GM18498 (cell line): ENCODE results near the gene DAZAP2.
A peak's percentile ranks its signal among the peaks of the same experiment; 100 is the strongest.
"Not testable (repeated sequence)": the region's sequence is repeated elsewhere in the genome, so short reads cannot be mapped to it uniquely, and the experiment has no call there.

Experiments used
- ATAC-seq: cut with Tn5 transposase; IDR thresholded peaks from one replicate; pipeline ENCODE4 v1.9.1; 2021; ENCODE audit warnings: mild to moderate bottlenecking, moderate library complexity; ENCODE audit not compliant: unreplicated experiment

DAZAP2 gene

DNA sequence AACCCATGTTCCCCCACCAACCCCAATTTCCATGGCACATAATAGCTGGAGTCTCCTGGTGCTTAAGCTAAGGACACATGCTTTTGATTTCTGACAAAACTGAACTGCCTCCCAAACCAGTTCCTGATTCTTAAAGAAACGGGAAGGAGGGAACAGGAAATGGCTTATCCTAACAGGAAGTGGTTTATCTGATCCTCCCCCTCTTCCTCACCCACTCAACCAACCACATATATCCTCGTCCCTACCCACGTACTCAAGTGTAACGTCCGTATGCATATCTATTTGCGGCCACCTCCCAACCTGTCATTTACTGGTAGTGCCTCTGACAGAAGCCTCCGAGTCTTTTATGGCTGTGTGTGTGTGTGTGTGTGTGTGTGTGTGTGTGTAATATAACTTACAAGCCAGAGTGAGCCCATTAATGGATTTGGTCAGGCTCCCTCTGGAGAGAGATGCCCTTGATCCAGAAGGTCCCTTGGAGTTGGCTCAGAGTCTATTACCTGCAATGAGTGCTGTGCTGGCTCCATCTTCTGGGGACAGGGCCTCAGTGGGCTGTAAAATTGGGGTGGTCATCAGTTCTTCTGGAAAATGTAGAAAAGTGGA is 7.7 kb downstream of the DAZAP2 start:
- ATAC-seq = no peak

- ATAC-seq = no peak
These were observed 9.0 kb downstream of the DAZAP2 start for GRCh38 chr12:51247523-51248206.

GRCh38 chr12:51253276-51253675 is 14.7 kb downstream of the DAZAP2 start:
- ATAC-seq = no peak

- no peak for ATAC-seq
These were observed 15.9 kb downstream of the DAZAP2 start for GRCh38 chr12:51254536-51254935.

GRCh38 chr12:51259600-51259999 is 21.0 kb downstream of the DAZAP2 start:
- not testable (repeated sequence) for ATAC-seq

DNA sequence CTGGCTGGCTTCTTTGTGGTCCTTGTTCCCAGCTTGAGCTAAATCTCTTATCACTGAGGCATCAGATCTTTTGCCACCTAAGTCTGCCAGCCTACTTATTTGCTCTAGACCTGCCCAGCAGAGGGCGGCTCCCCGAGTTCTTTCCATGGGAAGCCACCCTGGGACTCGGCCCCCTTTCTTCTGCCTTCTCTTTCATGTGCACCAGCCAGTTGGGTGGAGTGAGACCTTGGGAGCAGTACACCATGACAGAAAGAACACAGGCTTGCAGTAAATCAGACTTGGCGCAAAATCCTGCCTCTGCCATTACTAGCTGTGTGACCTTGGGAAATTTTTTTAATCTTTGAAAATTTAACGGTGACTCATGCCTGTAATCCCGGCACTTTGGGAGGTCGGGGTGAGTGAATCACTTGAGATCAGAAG is 24.1 kb downstream of the DAZAP2 start:
- ATAC-seq = no peak

- ATAC-seq = no peak
These were observed 24.7 kb downstream of the DAZAP2 start for GRCh38 chr12:51263341-51263740.

GRCh38 chr12:51264297-51264696 is 25.7 kb downstream of the DAZAP2 start:
- ATAC-seq = no peak

DNA sequence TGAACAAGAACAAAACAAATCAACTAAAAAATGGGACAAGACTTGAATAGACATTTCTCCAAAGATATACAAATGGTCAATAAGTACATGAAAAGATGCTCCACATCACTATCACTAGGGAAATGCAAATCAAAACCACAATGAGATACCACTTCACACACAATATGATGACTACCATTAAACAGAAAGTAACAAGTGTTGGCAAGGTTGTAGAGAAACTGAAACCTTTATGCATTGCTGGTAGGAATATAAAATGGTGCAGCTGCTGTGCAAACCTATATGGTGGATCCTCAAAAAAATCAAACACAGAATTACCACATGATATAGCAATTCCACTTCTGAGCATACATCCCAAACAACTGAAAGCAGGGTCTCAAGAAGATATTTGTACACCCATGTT is 26.4 kb downstream of the DAZAP2 start:
- ATAC-seq = peak; percentile 62

DNA sequence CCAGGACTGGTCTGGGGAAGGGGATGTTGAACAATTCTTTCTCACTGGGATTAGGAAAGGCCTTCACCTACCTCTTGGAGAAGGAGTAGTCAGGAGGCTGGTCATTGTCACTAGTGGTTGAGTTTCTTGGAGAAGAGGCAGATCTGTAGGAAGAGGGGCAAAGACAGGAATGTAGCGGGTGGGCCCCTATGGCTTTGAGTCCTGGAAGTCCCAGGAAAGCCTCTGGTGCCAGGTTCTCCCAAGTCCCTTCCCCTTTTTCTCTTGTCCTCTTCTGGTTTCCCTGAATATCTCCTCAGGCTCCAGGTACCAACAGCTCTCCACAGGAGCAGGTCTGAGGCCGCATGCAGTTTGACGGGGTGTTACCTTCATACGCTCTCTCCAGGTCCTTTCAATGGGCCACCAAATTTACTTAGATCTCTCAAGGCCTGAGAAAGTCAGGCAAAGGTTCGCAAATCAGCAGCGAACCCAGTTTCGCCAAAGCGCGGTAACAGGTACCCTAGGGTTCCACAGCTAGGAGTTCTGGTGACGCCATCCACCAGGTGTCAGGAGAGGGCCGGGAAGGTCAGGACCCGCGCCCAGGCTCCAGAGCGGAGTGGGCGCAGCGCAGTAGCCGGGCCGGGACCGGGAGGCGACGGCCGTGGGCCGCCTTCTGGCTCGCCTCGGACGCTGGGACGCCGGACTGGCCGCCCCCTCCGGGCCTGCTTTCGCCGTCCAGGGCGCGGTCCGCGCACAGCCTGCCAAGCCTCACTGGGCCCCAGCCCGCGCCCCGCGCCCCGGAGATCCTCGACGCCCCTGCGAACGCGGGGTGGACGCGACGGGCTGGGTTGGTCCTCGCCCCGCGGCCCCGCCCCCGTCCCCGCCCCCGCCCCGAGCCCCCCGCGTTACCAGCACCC is 30.8 kb downstream of the DAZAP2 start:
- peak; percentile 33 for ATAC-seq

DNA sequence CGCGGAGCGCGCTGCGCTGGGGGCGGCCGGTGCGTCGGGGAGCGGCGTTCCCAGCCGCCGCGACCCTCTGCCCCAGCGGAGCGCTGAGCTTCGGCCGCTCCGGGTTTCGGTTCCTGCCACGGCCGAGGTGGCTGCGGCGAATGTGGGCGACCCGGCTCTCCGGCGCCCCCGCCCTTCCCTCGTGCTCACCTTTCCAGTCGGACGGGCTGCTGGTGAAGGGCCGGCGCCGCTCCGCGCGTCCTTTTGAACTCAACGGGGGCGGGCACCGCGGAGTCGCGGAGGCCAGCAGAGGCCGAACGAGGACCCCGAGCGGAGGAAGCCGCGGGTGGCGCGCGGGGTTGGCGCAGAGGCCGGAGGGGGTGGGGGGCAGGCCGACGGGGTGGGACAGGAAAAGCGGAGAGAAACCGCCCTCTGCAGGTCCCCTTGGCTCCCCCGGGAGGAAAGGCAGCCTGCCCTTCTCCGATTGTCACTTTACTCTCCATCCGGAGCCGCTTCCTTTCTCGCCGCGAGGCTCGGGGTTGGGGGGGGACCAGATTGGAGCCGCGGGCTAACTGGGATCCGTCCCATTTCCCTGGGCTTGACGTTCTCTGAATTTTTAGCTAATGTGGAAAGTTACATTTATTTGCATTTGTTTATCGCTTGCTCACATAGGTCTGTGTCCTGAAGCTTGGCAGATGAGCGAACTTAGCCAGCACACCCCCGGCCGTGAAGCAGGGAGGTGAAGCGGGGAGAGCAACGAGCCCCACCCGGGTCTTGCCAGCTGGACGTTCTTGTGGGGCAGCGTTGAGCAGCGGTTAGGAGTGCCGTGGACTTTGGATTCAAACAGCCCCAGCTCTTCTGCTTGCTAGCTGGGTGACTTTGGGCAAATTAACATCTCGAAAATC is 31.7 kb downstream of the DAZAP2 start, which contains the start of gene SMAGP:
Gene SMAGP (minus strand): TSS at position 349 of the 884 bp plus-strand sequence. CDS start 1,137 bp downstream, outside the sequence.
- ATAC-seq = peak; percentile 81

DNA sequence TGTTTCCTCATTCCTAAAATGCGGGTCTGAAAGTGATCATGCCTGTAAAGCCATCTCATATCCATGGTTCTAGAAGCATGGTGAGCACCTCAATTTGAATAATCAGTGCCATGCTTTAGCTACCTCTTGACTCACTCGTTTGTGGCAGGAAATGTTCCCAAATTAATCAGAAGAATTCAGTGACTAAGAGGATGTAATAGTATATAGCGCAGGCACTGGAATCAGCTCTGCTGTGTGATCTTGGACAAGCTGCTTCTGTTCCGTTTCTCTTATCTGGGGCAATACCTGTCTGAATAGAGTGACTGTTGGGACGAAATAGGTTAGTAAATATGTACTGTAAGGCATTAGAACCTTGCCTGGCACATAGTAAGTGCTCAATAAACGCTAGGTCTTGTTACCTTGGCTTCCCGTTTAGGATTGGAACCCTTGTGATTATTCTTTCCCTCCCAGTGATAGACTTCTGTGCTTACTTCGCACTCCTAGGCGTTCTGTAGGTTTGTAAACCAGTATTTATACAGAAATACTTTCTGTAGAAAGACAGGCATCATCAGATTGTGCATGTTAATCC is 32.4 kb downstream of the DAZAP2 start:
- no peak for ATAC-seq

GRCh38 chr12:51272810-51273209 is 34.2 kb downstream of the DAZAP2 start:
- not testable (repeated sequence) for ATAC-seq

DNA sequence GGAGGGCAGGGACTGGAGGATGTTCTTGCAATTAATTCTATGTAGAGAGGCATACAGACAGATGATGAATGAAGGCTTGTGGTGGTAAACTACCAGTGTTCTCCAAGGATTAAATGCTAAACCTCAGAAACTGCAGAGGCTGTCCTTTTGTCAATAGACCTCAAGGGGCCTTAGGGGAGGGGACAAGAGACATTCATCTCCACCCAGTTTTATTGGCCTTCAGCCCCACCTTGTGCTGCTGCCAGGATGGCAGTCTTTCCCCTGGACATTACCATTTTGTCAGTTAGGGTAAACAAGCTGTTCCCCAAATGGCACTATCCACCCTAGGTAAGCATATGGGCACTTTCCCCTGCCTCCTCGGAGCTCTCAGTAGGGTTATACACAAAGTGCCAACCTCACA is 36.5 kb downstream of the DAZAP2 start:
- ATAC-seq = no peak

GRCh38 chr12:51281202-51281924 is 42.7 kb downstream of the DAZAP2 start:
- no peak for ATAC-seq

GRCh38 chr12:51285843-51286242 is 47.2 kb downstream of the DAZAP2 start:
- ATAC-seq = no peak

DNA sequence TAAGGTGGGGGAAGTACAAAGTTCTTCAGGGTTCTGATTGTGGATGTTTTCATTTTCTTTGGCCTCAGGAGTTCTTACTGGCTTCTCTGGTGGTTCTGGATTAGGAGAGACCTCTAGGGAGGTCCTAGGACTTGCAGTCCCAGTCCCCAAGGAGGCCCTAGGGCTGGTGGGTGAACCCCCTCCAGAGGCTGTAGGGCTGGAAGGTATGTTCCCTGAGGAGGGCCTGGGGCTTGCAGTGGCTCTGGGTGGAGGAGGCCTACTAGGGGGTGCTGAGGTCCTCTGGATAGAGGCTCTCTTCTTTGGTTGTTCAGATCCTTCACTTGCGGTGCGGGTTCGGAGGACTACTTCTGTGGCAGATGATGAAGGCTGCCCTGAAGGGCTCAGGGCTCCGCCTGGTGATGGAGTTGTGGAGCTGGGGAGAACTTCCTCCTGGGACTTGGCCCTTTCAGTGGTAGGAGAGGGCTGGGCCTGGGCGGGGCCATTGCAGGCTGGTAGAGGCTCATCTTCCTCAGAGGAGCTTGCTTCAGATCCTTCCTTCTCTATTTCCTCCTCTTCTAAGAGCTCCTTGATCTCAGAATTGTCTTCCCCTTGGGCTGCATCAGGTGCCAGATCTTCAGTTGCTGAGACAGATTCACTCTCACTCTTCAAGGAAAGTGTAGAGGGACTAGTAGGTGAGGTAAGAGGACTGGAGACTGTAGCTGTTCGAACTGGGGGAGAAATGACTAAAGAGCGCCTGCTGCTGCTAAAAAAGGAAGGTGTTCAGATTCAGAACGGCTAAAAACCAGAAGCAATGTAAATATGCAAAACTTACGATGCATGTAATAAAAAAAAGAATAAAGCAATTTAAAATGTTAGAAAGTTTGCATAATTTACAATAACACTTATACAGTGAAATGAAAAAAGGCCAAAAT is 53.2 kb downstream of the DAZAP2 start:
- not testable (repeated sequence) for ATAC-seq
